ENCODE results near the gene PLA2G1B.

The PLA2G1B gene

DNA sequence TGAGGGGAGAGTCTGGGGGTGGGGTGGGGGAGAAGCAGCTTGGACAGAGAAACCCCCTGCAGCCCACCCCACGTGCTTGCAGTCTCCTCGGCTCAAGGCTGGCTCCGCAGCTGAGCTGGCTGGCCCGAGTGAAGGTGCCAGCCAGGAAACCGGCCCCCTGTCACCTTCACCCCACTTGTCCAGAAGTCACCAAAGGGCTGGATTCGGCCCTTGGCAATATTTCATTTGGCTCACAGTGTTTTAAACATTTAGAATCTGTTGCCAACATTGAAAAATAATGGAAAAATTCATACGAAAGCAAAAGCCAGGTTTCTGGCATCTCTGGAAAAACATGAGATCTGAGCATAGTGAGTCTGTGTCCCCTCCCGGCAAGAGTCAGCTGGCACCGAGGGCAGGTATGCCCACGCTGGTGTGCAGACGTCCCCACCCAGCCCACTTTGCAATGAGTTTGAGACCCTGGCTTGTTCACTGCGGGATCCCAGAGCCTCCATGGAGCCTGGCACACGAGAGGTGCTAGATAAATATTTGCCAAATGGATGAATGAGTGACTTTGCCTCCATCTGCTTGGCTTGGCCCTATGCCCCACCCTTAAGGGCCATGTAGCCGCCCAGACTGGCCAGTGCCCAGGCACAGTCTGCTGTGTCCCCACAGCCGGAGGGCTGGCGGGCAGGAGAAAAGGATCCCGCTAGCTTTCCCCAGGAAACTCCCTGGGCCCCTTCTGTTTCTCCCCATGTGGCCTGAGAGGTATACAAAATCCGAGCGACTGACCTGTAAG lies 23.2 kb upstream of the PLA2G1B start:
- peak overlapping the region; percentile 17; the same call in 1 of the 2 replicates for H3K27ac ChIP-seq

DNA sequence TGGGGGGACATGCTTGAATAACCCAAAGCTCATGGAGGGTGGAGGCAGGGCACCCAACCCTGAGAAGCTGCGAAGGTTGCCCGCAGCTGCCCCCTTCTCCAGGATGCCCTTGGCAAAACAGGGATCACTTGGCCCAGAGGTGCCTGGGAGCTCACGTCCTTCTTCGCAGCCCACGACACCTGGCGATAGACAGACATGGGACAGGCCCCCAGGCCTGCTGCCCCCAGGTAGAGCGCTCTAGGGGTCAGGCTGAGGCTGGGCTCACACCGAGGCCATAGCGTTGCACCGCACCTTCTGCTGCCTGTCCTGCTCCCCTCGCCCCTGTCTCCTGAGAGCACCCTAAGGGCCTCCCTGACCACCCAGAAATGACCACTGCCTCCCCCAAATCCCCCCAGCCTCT lies 20.2 kb upstream of the PLA2G1B start:
- no peak for TF ChIP-seq ZFX (IDR thresholded peaks at IDR 0.05; ENCODE audit: borderline replicate concordance)
- TF ChIP-seq, protein P1, sequence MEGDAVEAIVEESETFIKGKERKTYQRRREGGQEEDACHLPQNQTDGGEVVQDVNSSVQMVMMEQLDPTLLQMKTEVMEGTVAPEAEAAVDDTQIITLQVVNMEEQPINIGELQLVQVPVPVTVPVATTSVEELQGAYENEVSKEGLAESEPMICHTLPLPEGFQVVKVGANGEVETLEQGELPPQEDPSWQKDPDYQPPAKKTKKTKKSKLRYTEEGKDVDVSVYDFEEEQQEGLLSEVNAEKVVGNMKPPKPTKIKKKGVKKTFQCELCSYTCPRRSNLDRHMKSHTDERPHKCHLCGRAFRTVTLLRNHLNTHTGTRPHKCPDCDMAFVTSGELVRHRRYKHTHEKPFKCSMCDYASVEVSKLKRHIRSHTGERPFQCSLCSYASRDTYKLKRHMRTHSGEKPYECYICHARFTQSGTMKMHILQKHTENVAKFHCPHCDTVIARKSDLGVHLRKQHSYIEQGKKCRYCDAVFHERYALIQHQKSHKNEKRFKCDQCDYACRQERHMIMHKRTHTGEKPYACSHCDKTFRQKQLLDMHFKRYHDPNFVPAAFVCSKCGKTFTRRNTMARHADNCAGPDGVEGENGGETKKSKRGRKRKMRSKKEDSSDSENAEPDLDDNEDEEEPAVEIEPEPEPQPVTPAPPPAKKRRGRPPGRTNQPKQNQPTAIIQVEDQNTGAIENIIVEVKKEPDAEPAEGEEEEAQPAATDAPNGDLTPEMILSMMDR (IDR thresholded peaks at IDR 0.05) = no peak

More for the DNA sequence above, 23.2 kb upstream of the PLA2G1B start:
- no peak for TF ChIP-seq ZFX (IDR thresholded peaks at IDR 0.05; ENCODE audit: borderline replicate concordance)
- TF ChIP-seq, protein P1 (IDR thresholded peaks at IDR 0.05) = no peak

DNA sequence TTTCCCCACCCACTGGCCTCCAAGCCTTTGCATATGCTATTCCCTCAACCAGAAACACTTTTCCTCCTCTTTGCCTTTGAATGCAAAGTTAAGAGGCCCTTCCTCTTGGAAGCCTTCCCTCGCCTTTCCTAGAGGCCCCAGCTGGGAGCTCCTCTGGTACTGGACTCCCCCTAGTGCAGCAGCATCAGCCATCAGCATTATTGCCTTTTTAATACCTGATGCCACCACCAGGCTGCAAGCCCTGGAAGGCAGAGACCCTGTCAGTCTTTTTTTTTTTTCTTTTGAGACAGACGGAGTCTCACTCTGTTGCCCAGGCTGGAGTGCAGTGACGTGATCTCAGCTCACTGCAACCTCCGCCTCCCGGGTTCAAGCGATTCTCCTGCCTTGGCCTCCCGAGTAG lies 19.1 kb upstream of the PLA2G1B start:
- TF ChIP-seq, protein P1 (IDR thresholded peaks at IDR 0.05) = no peak
- TF ChIP-seq ZFX (IDR thresholded peaks at IDR 0.05; ENCODE audit: borderline replicate concordance) = no peak
- no peak overlapping the region for H3K27ac ChIP-seq

More for the DNA sequence above, 20.2 kb upstream of the PLA2G1B start:
- no peak overlapping the region for H3K27ac ChIP-seq

DNA sequence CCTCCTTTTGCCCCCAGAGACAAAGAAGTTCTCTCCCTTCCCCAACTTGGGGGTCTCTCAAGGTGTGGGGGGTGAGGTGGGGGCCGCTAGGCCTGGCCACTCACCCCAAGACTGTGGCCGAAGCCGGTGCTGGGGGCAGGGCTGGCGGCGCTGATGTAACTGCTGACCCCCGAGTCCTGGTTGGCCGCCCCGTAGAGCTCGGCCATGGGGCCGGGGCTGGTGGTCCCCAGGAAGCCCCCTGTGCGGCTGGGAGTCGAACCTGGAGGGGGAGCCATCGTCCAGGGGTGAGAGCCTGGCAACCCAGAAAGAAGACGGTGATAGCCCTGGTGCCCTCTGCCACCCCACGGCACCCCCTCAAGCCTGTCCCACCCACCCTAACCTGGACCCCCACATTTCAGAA lies 18.5 kb upstream of the PLA2G1B start:
- TF ChIP-seq ZFX (IDR thresholded peaks at IDR 0.05; ENCODE audit: borderline replicate concordance) = no peak
- TF ChIP-seq, protein P1 (IDR thresholded peaks at IDR 0.05) = no peak
- no peak overlapping the region for H3K27ac ChIP-seq

DNA sequence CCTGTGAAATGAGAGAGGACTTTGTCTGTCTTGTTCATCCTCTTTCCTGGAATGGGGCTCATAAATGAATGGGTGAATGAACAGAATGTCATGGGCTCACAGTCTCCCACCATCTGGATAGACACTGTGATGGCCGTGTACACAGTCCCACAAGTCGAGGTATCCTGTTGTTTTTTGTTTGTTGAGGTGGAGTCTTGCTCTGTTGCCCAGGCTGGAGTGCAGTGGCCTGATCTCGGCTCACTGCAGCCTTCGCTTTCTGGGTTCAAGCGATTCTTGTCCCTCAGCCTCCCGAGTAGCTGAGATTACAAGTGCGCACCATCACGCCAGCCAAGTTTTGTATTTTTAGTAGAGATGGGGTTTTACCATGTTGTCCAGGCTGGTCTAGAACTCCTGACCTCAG lies 16.1 kb upstream of the PLA2G1B start:
- peak overlapping the region; percentile 22; the same call in 1 of the 2 replicates for H3K27ac ChIP-seq
- no peak for TF ChIP-seq ZFX (IDR thresholded peaks at IDR 0.05; ENCODE audit: borderline replicate concordance)

DNA sequence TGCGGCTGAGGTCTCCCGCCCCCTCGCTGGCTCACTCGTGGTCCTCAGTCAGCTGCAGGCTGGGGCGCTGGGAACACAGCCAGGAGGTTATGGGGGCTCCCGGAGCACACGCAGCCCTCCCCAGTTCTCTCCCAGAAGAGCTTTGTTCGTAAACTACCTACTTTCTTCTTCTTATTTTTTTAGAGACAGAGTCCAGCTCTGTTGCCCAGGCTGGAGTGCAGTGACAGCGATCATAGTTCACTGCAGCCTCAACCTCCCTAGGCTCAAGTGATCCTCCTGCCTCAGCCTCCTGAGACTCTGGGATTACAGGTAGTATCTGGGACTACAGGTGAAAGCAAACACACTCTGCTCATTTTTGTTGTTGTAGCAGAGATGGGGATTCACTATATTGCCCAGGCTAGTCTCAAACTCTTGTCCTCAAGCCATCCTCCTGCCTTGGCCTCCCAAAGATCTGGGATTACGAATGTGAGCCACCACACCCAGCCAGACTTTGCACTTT lies 15.5 kb upstream of the PLA2G1B start:
- TF ChIP-seq ZFX (IDR thresholded peaks at IDR 0.05; ENCODE audit: borderline replicate concordance) = no peak
- TF ChIP-seq, protein P1 (IDR thresholded peaks at IDR 0.05) = no peak
- 0 out of 2 replicates have a peak overlapping the region, but pooled peaks have one; percentile 22 for H3K27ac ChIP-seq

DNA sequence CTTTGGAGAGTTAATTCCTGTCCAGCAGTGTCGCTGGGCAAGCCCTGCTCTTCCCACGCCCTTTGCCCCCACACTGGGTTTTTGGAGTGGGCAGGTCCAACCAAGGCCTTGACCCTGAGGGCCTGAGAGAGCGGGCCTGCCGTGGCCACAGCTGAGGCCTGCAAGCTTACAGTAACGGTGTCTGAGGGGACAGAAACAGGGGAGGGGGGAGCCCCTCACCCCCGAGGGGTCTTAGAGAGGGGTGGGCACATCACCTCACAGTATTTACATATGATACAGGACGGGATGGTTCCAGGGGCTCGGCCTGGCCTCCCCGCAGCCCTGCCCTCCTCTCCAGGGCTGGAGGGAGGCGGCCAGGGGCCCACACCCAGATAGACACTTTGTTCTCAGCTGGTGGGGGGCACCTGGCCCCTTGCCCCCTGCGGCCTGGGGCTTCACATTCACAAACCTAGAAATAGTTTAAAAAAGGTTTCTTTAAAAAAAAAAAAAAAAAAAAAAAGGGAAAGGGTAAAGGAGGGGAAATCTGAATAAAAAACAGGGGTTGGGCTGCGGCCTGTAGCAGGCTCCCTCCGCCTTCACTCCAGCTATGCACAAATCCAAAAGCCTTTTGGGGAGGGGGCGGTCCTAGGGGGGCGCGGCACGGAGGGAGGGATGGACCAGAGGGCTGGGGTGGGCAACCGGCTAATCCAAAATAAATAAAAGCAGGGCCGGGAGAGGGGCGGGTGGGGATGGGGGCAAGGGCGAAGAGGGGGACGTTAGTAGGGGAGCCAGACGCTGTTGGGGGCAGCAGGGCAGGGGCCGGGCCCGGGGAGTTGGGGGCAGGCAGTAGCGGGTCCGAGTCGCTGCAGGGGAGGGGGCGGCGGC lies 14.8 kb upstream of the PLA2G1B start:
- no peak overlapping the region for H3K27ac ChIP-seq
- TF ChIP-seq, protein P1 (IDR thresholded peaks at IDR 0.05) = no peak
- no peak for TF ChIP-seq ZFX (IDR thresholded peaks at IDR 0.05; ENCODE audit: borderline replicate concordance)

Data from 22Rv1 (cell line).